Activated CD8-positive, alpha-beta memory T cell treated with anti-CD3 and anti-CD28 coated beads for 36 hours (primary cell): ENCODE measurements around the gene TUB. TPM values are rescaled to one million over a fixed set of nuclear protein-coding genes. Genes with fewer than 3 reads are reported as not detected.

Experiments
- CTCF ChIA-PET: fragments of 350-600 bp; sonication (Branson Sonifier 250); formaldehyde crosslinking; loops from one replicate; lab custom pipeline; 2021; ENCODE audit warnings: antibody characterized with exemption; lab: Charles Lee
- POLR2A ChIA-PET: fragments of 350-600 bp; sonication (Branson Sonifier 250); formaldehyde crosslinking; loops from one replicate; lab custom pipeline; 2021; ENCODE audit warnings: antibody characterized with exemption; lab: Charles Lee
- total RNA-seq, 2 experiments: library from RNA; stranded (reverse); gene quantifications; one replicate each; pipeline ENCODE4 v1.2.3, GENCODE V29; 2021

TUB gene
- total RNA-seq, 2 experiments from 2014 or later, result 0.29 to 0.36 TPM

- CTCF ChIA-PET, result no interaction called here
- POLR2A ChIA-PET, result no interaction called here
These were observed 40.6 kb upstream of the TUB start for GRCh38 chr11:8040261-8040920.

- ChIA-PET CTCF (no interaction called here), POLR2A (no interaction called here)
These were observed 40.1 kb upstream of the TUB start for GRCh38 chr11:8040921-8041285.

DNA sequence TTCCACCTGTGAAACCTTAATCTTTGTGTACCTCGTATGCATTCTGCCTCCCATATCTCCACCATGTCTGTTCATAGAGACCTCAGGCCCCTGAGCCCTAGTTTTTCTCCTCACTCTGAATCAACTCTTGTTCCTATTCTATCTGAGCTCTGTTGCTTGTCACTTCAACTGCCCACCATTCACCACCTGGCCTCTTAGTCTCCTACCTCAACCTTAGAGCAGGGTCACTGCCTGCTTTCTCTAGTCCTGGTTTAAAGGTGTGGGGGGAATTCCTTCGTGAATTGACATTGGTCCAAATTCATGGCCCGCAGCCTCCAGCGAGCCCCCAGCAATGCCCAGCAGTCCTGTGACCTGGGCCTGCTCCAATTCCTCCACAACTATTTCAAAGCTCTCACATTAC lies 39.4 kb upstream of the TUB start:
- CTCF ChIA-PET, result no interaction called here
- POLR2A ChIA-PET, result no interaction called here

DNA sequence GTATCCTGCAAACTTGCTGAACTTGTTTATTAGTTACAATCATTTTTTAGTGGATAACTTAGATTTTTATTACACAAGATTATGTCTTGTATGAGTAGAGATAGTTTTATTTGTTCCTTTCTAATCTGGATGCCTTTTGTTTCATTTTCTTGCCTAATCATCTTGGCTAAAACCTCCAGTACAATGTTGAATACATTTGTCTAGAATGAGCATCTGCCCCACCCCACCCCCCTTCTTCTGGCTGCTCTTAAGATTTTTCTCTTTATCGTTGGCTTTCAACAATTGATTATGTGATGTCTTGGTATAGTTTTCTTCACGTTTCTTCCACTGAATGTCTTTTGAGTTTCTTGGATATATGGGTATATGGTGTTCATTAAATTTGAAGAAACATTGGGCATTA lies 37.3 kb upstream of the TUB start:
- ChIA-PET CTCF (no interaction called here), POLR2A (no interaction called here)

DNA sequence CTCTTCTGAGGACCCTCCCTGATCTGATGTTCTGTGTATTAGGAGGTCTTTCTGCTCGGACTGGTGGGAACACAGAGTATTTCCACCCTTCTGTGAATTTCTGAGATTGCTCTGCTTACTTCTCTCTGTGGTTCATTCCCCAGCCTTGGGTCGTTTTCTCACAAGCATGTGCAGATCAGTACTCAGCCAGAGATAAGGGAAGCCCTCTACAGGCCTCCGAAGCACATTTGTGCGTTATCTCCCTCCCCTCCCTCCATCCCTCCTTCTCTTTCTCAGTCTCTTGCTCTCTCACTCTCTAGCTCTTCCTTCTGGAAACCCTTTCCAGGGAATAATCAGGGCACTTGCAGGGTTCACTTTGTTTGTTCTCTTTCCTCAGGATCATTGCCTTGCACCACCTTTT lies 35.2 kb upstream of the TUB start:
- CTCF ChIA-PET, result no interaction called here
- POLR2A ChIA-PET, result no interaction called here

GRCh38 chr11:8047382-8047781 lies 33.6 kb upstream of the TUB start:
- CTCF ChIA-PET, result no interaction called here
- POLR2A ChIA-PET, result no interaction called here

GRCh38 chr11:8049084-8049483 lies 31.9 kb upstream of the TUB start:
- ChIA-PET POLR2A (no interaction called here), CTCF (no interaction called here)

- CTCF ChIA-PET, result interaction anchor here (1.7 kb wide), 1 partner anchor 44 kb away, joined by 8 read pairs; no protein-coding TSS in a partner anchor
These were observed 25.7 kb upstream of the TUB start for GRCh38 chr11:8055091-8055835.

DNA sequence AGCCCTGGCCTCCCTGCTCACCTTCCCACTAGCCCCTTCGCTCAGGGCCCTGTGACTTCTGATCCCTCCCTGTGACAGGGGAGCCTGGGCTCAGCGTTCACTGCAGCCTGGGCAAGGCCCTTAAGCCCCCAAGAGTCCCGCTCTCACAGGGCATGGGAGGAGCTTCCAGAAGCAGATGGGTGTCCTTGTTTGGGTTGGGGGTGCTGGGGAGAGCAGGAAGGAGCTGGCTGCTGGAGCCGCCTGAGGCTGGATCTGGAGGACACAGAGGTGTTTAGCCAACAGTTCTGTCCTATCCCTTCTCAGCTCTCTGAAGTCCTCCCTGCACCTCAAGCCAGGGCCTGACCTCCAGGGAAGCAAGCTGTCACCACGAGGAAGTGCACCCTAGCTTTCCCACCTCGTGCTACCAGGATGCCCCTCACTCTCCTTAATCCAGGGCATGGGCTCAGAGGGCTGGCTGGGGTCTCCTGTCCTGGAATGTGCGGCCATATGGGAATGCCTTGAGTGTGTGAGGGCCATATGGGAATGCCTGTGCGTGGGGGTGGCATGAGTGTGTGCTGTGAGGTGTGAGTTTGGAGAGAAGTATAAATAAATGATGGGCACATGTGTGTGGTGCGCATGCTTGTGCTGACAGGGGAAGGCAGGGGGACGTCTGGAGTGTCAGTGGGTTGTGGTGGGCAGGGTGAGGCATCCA lies 25.0 kb upstream of the TUB start:
- ChIA-PET CTCF (interaction anchor here (1.3 to 1.7 kb wide), 2 partner anchors 11 to 43 kb away, joined by 3 to 8 read pairs; no protein-coding TSS in a partner anchor), POLR2A (no interaction called here)

More at GRCh38 chr11:8055091-8055835, 25.7 kb upstream of the TUB start:
- POLR2A ChIA-PET, result no interaction called here

DNA sequence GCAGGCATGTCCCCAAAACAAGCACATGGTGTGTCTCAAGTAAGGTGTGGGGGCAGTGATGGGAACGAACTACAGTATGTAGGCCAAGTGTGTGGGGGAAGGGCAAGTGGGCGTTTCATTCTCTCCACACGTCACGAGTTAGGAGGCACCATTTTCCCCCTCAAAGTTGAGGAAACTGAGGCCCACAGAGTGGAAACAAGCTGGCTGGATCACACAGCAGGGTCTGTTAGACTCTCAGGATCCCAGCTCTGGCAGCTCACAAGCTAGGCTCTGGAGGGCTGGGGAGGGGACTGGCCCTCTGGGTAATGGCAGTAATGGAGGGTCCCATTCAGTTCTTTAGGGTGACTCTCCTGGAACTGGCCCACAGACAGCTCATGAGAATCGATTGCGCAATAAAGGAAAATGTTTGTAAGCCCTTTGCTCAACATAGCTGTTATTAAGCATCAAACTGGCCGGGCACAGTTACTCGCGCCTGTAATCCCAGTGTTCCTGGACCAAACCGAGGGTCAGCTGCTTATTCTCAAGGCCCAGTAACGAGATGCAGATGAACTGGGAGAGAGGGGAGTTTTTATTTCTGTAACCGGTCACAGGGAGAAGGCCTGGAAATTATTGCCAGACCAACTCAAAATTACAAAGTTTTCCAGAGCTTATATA lies 24.1 kb upstream of the TUB start:
- ChIA-PET CTCF (interaction anchor here (1.1 to 1.3 kb wide), 2 partner anchors 10 to 50 kb away, joined by 3 to 4 read pairs; no protein-coding TSS in a partner anchor), POLR2A (no interaction called here)

DNA sequence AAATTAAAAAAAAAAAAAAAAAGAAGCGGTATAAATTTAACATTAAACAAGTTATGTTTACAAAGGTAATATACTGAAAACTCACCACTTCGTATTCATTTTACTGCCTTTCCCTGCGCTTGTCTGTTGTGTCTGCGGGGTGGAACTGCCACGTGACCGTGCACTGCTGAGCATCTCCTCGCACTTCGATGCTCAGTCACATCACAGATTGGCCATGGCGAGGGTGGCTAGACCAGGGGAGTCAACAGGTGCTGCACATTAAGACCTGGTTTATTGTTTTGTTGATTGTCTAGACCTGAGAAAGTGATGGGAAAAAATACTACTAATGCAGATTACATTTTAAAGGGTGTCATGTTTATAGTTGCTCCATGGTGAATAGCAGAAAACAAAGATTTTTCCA lies 22.8 kb upstream of the TUB start:
- POLR2A ChIA-PET, result interaction anchor here (0.7 kb wide), 1 partner anchor 301 kb away, joined by 4 read pairs; no protein-coding TSS in a partner anchor
- CTCF ChIA-PET, result no interaction called here

DNA sequence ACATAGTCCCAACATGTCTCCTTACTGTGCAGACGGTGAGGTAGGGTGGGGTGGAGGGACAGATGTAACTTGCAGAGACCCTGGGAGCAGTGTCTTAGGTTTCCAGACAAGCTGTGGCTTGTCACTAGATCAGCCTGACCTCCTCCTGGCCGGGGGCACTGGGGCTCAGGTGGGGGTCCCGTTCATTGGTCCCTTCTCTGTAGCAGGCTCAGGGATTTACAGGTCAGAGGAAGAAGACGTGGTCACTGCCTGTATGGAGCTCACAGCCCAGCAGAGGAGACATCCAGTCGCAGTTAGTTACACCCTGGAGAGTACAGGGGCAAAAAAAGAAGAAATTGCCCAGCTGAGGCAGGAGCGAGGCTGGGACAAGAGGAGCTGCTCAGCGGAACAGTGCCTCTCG lies 22.0 kb upstream of the TUB start:
- ChIA-PET POLR2A (no interaction called here), CTCF (interaction anchor here (1.1 kb wide), 1 partner anchor 25 kb away, joined by 5 read pairs; no protein-coding TSS in a partner anchor)

- POLR2A ChIA-PET, result no interaction called here
- CTCF ChIA-PET, result interaction anchor here (1.1 to 1.4 kb wide), 2 partner anchors 25 to 39 kb away, joined by 3 to 5 read pairs; no protein-coding TSS in a partner anchor
These were observed 21.4 kb upstream of the TUB start for GRCh38 chr11:8059571-8060011.

DNA sequence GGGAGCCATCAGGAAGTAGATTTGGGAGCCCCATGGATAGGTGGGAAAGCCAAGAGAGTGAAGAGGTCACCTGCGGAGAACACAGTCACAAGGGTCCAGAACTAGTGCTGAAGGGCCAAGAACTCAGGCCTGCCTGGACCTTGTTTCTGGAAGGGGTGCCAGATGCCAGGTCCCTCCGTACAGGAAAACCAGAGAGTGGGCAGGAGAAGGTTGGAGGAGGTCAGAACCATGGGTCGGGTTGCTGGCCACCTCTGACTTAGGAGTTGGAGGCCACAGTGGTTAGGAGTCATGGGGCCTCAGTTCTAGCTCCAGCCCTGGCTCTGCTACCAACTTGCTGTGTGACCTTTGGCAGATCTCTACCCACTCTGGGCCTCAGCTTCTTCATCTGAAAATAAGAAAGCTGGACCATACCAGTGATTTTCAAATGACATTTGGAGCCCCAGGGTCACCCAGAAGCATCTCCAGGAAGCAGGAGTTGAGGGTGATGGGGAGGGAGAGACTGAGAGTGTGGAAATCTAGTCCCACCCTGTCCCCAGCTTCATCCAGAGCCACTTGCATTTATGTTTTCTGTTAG lies 20.8 kb upstream of the TUB start:
- CTCF ChIA-PET, result interaction anchor here (1.4 kb wide), 1 partner anchor 39 kb away, joined by 3 read pairs; no protein-coding TSS in a partner anchor
- POLR2A ChIA-PET, result no interaction called here

- CTCF ChIA-PET, result interaction anchor here (1.1 to 1.4 kb wide), 2 partner anchors 31 to 38 kb away, joined by 3 read pairs; no protein-coding TSS in a partner anchor
These were observed 20.0 kb upstream of the TUB start for GRCh38 chr11:8060801-8061554.

DNA sequence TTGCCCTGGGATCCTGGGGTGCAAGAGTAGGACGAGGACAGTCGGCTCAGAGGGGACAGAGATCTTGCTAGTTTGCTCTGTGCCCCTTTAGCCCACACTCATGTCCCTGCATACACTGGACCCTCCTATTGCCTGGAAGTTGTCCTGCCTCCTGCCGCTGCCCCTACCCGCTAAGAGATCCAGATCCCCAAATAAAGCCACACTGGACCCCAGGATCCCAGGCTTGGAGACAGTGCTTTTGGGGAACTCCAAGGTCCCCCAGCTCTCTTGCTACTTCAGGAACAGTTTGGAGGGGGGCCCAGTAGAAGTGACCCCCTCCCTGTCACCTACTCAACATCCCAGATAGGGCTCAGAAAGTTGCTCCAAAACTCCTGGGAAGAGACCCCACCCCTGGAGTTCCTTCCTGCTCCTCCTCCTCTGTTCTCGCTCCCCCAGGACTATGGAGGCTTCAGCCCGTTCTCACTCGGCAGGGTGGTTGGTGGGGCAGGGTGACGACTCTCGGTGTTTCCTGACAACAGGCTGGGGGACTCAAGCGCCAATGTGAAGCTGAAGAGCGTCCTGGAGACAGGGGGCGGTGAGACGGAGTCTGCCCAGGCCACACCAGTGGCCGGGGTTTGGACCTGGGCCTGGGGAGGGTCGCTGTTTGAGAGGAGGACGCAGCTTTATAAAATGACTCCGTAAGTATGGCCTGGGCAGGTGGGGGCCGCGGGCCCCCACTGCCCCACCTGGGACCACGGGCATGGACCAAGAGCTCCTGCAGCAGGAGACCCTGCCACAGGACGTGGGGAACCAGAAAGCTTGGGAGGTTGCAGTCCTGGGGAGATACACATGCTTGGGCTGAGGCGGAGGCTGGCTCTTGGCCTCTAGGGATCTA lies 19.2 kb upstream of the TUB start:
- ChIA-PET CTCF (interaction anchor here (1.1 kb wide), 1 partner anchor 32 kb away, joined by 3 read pairs; no protein-coding TSS in a partner anchor), POLR2A (no interaction called here)

More at GRCh38 chr11:8060801-8061554, 20.0 kb upstream of the TUB start:
- POLR2A ChIA-PET, result no interaction called here

GRCh38 chr11:8062781-8063257 lies 18.2 kb upstream of the TUB start:
- CTCF ChIA-PET, result no interaction called here

More at GRCh38 chr11:8062781-8063257, 18.2 kb upstream of the TUB start:
- POLR2A ChIA-PET, result no interaction called here
